HL-60 (cell line): ENCODE results near the gene PUM1.

Experiments
- DNase-seq, 2 experiments: peaks; one replicate each; pipeline ENCODE4 v3.0.0-alpha.2; 2010 to 2020; ENCODE audit warnings: low read depth in 1 of 2, low spot score in 1 of 2
- H3K27ac ChIP-seq: fragments of 250-450 bp; sonication (Bioruptor Pico); replicated peaks from 2 replicates; pipeline ENCODE4 v1.5.1; 2020; ENCODE audit warnings: mild to moderate bottlenecking, moderate library complexity
- H3K27me3 ChIP-seq: fragments of 250-450 bp; sonication (Bioruptor Pico); 2 replicates; pipeline ENCODE4 v1.5.1; 2021; ENCODE audit warnings: mild to moderate bottlenecking, moderate library complexity; ENCODE audit not compliant: insufficient read depth, poor library complexity, severe bottlenecking
- H3K4me3 ChIP-seq: replicated peaks from 2 replicates; pipeline ENCODE4 v1.5.1; 2011; ENCODE audit warnings: mild to moderate bottlenecking, control low read depth, low read length; ENCODE audit not compliant: insufficient read depth
- GABPA ChIP-seq: IDR thresholded peaks from 2 replicates; pipeline ENCODE4 v1.6.1; 2012; ENCODE audit warnings: low read depth
- POLR2AphosphoS5 ChIP-seq: IDR thresholded peaks from 2 replicates; pipeline ENCODE4 v1.6.1; 2012; ENCODE audit warnings: low read depth
- SPI1 ChIP-seq: IDR thresholded peaks from 2 replicates; pipeline ENCODE4 v1.6.1; 2012; ENCODE audit warnings: low read depth, mild to moderate bottlenecking, borderline replicate concordance
- TF ChIP-seq, protein P1 (sequence below): IDR thresholded peaks from 2 replicates; pipeline ENCODE4 v1.6.1; 2012; ENCODE audit warnings: low read depth; ENCODE audit not compliant: insufficient replicate concordance
- TF ChIP-seq, protein P2 (sequence below): IDR thresholded peaks from one replicate; pipeline ENCODE4 v1.5.1; 2011; ENCODE audit warnings: low read length, control low read depth, inconsistent platforms; ENCODE audit not compliant: insufficient read depth

Gene PUM1

DNA sequence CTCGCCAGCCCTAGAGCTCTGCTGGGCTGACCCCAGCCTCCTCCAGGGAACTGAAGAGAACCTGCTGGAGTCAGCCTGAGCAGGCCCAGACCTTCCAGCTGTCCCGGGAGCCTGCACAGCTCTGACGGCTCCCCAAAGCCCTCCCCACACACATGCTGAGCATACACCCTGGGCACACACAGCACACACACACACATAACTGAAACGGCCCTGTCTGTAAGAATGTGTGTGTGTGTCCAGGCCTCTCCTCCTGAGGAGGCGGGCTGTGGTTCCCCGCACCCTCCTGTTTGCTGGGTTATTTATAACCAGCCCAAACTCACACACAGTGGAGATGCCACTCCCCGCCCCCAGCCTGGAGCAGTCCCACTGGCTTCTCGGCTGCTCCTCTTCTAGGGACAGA lies 177.1 kb downstream of the PUM1 start:
- peaks cover 9% of the 10 kb centered on the region for H3K27me3 ChIP-seq
- no peak overlapping the region for H3K27ac ChIP-seq
- no peak for DNase-seq
- no peak overlapping the region for H3K4me3 ChIP-seq
- TF ChIP-seq, protein P1, sequence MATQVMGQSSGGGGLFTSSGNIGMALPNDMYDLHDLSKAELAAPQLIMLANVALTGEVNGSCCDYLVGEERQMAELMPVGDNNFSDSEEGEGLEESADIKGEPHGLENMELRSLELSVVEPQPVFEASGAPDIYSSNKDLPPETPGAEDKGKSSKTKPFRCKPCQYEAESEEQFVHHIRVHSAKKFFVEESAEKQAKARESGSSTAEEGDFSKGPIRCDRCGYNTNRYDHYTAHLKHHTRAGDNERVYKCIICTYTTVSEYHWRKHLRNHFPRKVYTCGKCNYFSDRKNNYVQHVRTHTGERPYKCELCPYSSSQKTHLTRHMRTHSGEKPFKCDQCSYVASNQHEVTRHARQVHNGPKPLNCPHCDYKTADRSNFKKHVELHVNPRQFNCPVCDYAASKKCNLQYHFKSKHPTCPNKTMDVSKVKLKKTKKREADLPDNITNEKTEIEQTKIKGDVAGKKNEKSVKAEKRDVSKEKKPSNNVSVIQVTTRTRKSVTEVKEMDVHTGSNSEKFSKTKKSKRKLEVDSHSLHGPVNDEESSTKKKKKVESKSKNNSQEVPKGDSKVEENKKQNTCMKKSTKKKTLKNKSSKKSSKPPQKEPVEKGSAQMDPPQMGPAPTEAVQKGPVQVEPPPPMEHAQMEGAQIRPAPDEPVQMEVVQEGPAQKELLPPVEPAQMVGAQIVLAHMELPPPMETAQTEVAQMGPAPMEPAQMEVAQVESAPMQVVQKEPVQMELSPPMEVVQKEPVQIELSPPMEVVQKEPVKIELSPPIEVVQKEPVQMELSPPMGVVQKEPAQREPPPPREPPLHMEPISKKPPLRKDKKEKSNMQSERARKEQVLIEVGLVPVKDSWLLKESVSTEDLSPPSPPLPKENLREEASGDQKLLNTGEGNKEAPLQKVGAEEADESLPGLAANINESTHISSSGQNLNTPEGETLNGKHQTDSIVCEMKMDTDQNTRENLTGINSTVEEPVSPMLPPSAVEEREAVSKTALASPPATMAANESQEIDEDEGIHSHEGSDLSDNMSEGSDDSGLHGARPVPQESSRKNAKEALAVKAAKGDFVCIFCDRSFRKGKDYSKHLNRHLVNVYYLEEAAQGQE, result no peak
- no peak for TF ChIP-seq GABPA
- TF ChIP-seq, protein P2, sequence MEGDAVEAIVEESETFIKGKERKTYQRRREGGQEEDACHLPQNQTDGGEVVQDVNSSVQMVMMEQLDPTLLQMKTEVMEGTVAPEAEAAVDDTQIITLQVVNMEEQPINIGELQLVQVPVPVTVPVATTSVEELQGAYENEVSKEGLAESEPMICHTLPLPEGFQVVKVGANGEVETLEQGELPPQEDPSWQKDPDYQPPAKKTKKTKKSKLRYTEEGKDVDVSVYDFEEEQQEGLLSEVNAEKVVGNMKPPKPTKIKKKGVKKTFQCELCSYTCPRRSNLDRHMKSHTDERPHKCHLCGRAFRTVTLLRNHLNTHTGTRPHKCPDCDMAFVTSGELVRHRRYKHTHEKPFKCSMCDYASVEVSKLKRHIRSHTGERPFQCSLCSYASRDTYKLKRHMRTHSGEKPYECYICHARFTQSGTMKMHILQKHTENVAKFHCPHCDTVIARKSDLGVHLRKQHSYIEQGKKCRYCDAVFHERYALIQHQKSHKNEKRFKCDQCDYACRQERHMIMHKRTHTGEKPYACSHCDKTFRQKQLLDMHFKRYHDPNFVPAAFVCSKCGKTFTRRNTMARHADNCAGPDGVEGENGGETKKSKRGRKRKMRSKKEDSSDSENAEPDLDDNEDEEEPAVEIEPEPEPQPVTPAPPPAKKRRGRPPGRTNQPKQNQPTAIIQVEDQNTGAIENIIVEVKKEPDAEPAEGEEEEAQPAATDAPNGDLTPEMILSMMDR, result no peak

DNA sequence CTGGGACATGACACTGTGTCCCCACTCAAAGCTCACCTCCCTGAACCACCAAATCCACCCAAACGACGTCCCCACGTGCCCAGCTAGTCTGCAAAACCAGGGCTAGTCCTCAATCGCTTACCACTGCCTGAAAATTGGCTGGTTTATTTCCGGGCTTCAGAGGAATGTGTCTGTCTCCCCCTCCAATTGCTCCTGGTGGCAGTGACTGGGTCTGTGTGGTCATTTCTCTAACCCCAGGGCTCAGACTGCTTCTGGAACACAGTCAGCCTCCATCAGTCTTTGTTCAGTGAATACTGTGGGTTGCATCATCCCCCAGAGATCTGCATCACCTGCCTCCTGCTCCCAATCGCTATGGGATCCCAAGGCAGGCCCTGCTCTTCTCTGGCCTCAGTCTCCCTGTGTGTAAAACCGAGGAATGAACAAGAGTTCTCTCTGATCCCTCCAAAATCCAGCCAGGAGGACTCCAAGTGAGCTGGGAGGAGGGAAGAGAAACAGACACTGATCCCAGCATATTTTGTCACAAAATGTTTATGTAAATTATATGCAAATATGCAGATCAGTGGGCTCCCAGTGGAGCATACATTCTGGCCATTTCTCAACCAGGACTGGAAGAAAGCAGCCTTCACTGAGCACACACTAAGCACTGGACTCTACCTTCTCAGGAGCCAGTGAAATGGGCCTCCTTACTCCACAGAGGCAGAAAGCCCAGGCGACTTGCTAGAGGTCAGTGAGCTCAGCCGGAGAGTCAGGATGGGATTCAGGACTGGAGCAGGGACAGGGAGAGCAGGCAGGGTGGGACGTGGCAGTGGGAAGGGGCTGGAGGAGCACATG lies 177.8 kb downstream of the PUM1 start:
- H3K4me3 ChIP-seq, result no peak overlapping the region
- H3K27me3 ChIP-seq, result peaks cover 9% of the 10 kb centered on the region
- H3K27ac ChIP-seq, result no peak overlapping the region
- no peak for DNase-seq
- TF ChIP-seq, protein P1, result no peak
- TF ChIP-seq GABPA (no peak), POLR2AphosphoS5 (no peak), SPI1 (no peak)
- TF ChIP-seq, protein P2, result no peak

DNA sequence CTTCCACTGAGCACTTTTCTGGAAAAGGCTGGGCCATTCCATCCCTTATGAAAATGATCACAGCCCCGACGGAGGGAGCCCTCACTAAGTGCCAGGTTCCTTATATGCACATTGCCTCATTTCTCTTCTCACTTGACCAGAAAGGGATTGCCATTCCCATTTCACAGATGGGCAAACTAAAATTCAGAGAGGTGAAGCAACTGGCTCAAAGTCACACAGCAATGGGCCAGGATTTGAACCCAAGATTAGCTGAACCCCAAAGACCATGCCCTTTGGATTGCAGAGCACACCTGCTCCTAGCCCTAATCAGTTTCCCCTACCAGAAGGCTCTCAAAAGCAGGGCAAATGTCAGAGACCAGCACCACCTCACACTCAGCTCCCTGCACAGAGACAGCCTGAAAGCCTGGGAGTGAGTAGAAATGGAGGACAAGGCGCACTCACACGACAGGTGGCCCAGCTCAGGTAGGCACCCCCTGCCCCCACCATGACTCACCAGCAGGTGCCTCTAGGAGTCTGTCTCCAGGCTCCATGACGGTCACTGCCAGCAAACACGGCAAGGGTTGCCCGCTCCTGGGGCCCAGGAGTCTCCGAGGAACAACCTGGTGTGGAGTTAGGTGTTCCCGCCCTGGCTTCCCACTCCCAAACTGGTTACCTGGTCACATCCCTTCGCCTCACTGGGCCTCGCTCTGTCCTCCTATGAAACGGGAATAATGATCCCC lies 178.6 kb downstream of the PUM1 start:
- H3K27ac ChIP-seq, result no peak overlapping the region
- peaks cover 9% of the 10 kb centered on the region for H3K27me3 ChIP-seq
- TF ChIP-seq, protein P1, result no peak
- TF ChIP-seq SPI1, result no peak
- TF ChIP-seq, protein P2, result no peak
- TF ChIP-seq GABPA, result no peak
- TF ChIP-seq POLR2AphosphoS5, result no peak
- DNase-seq, result no peak
- H3K4me3 ChIP-seq, result no peak overlapping the region
